ENCODE results near the gene ONECUT2.

The ONECUT2 gene

DNA sequence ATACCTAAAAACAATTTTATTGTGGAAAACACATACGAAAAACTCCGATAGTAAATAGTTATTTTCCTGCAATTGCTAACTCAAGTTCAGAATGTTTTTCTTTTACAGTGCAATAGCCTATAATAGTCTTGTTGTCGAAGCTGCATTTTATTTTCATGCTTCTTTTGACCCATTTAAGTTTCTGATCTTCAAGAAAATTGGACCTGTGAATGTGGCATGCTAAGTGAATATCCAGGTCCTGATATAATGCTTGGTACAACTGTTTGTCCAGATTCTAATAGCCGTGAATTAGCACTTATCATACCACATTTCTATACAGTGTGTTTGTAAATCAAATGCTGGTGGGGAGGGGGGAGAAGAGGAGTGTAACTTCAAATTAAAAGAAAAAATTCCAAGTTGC is 3.0 kb upstream of the ONECUT2 start:
- TF ChIP-seq GLIS3 (CRISPR knock-in tag; IDR thresholded peaks at IDR 0.05) (no peak), ZNF70 (CRISPR knock-in tag; IDR thresholded peaks at IDR 0.05) (no peak), ZNF565 (CRISPR knock-in tag; conservative IDR thresholded peaks at IDR 0.05; ENCODE audit: low read depth) (no peak)
- TF ChIP-seq, protein P1, sequence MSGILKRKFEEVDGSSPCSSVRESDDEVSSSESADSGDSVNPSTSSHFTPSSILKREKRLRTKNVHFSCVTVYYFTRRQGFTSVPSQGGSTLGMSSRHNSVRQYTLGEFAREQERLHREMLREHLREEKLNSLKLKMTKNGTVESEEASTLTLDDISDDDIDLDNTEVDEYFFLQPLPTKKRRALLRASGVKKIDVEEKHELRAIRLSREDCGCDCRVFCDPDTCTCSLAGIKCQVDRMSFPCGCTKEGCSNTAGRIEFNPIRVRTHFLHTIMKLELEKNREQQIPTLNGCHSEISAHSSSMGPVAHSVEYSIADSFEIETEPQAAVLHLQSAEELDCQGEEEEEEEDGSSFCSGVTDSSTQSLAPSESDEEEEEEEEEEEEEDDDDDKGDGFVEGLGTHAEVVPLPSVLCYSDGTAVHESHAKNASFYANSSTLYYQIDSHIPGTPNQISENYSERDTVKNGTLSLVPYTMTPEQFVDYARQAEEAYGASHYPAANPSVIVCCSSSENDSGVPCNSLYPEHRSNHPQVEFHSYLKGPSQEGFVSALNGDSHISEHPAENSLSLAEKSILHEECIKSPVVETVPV (CRISPR knock-in tag; IDR thresholded peaks at IDR 0.05) = no peak
- ATAC-seq = no peak

DNA sequence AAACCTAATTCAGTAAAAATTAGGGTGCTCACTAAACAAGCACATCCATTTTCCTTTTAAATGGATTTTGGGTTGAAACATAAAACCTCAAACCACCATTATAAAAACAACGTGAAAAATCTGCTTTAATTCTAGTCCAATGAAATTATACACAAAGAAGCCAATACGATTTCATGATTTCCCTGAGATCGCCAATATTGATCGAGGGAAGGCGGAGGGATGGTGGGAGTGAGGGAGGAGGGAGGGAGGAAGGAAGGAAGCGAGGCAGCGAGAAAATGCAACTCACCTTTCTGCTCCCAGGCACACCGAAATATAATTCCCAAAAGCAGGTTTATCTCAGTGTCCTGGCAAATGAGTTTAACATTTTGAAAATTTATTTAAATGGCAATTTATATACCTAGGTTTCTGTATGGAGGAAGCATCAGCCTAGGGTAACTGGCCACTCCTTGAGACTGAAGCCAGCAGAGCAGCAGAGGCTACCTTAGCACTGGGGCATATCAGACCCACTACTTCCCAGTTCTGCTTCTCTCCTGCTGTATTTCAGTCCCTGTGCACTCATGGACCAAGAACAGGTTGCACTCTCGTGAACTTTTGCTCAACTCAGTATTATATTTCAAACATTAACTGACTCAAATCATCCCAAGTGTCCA is 2.3 kb upstream of the ONECUT2 start:
- ATAC-seq = no peak
- TF ChIP-seq PPARA (CRISPR knock-in tag; IDR thresholded peaks at IDR 0.05; ENCODE audit: borderline replicate concordance) = no peak
- TF ChIP-seq ZFP3 (CRISPR knock-in tag; IDR thresholded peaks at IDR 0.05) = no peak
- TF ChIP-seq ZNF8 (CRISPR knock-in tag; IDR thresholded peaks at IDR 0.05) = no peak
- no peak for TF ChIP-seq ESRRG (CRISPR knock-in tag; IDR thresholded peaks at IDR 0.05)
- TF ChIP-seq SNAI2 (CRISPR knock-in tag; IDR thresholded peaks at IDR 0.05) = no peak
- no peak for TF ChIP-seq ZNF70 (CRISPR knock-in tag; IDR thresholded peaks at IDR 0.05)
- TF ChIP-seq ZC3H10 (CRISPR knock-in tag; IDR thresholded peaks at IDR 0.05) = no peak
- no peak for TF ChIP-seq ISL1 (CRISPR knock-in tag; IDR thresholded peaks at IDR 0.05)
- no peak for TF ChIP-seq RARB (CRISPR knock-in tag; IDR thresholded peaks at IDR 0.05)
- TF ChIP-seq CSDC2 (CRISPR knock-in tag; IDR thresholded peaks at IDR 0.05) = no peak
- TF ChIP-seq, protein P1 (CRISPR knock-in tag; IDR thresholded peaks at IDR 0.05) = no peak

DNA sequence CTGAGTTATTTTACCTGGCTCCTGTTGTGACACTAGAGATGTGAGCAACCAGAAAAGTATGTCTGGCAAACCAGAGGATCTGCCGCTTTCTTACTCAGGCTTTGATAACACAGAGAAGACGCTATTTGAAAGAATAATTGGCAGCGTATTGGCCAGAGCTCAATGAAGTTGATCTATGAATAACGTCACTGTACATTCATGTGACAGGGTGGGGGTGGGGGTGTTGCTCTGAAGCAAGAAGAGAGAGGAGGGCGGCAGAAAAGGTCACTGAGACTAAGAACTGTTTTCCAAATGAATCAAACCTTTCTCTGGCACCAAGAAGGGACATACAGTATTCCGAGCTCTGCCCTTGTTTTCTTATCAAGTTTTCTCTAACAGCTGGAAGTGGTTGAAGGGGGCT is 1.7 kb upstream of the ONECUT2 start:
- TF ChIP-seq, protein P1 (CRISPR knock-in tag; IDR thresholded peaks at IDR 0.05) = no peak
- TF ChIP-seq RARB (CRISPR knock-in tag; IDR thresholded peaks at IDR 0.05) (no peak), BACH2 (CRISPR knock-in tag; IDR thresholded peaks at IDR 0.05; ENCODE audit: borderline replicate concordance) (no peak), TOX (CRISPR knock-in tag; IDR thresholded peaks at IDR 0.05; ENCODE audit: borderline replicate concordance) (no peak), ZC3H10 (CRISPR knock-in tag; IDR thresholded peaks at IDR 0.05) (no peak), PPARA (CRISPR knock-in tag; IDR thresholded peaks at IDR 0.05; ENCODE audit: borderline replicate concordance) (no peak), ISL1 (CRISPR knock-in tag; IDR thresholded peaks at IDR 0.05) (no peak), ARNTL (CRISPR knock-in tag; IDR thresholded peaks at IDR 0.05; ENCODE audit: borderline replicate concordance, low read depth) (no peak), ZFP30 (CRISPR knock-in tag; IDR thresholded peaks at IDR 0.05) (no peak), GLIS3 (CRISPR knock-in tag; IDR thresholded peaks at IDR 0.05) (no peak), OSR1 (CRISPR knock-in tag; IDR thresholded peaks at IDR 0.05) (no peak)
- TF ChIP-seq, protein P2, sequence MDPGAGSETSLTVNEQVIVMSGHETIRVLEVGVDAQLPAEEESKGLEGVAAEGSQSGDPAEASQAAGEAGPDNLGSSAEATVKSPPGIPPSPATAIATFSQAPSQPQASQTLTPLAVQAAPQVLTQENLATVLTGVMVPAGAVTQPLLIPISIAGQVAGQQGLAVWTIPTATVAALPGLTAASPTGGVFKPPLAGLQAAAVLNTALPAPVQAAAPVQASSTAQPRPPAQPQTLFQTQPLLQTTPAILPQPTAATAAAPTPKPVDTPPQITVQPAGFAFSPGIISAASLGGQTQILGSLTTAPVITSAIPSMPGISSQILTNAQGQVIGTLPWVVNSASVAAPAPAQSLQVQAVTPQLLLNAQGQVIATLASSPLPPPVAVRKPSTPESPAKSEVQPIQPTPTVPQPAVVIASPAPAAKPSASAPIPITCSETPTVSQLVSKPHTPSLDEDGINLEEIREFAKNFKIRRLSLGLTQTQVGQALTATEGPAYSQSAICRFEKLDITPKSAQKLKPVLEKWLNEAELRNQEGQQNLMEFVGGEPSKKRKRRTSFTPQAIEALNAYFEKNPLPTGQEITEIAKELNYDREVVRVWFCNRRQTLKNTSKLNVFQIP (CRISPR knock-in tag; IDR thresholded peaks at IDR 0.05; ENCODE audit: borderline replicate concordance, low read depth) = no peak
- TF ChIP-seq, protein P3, sequence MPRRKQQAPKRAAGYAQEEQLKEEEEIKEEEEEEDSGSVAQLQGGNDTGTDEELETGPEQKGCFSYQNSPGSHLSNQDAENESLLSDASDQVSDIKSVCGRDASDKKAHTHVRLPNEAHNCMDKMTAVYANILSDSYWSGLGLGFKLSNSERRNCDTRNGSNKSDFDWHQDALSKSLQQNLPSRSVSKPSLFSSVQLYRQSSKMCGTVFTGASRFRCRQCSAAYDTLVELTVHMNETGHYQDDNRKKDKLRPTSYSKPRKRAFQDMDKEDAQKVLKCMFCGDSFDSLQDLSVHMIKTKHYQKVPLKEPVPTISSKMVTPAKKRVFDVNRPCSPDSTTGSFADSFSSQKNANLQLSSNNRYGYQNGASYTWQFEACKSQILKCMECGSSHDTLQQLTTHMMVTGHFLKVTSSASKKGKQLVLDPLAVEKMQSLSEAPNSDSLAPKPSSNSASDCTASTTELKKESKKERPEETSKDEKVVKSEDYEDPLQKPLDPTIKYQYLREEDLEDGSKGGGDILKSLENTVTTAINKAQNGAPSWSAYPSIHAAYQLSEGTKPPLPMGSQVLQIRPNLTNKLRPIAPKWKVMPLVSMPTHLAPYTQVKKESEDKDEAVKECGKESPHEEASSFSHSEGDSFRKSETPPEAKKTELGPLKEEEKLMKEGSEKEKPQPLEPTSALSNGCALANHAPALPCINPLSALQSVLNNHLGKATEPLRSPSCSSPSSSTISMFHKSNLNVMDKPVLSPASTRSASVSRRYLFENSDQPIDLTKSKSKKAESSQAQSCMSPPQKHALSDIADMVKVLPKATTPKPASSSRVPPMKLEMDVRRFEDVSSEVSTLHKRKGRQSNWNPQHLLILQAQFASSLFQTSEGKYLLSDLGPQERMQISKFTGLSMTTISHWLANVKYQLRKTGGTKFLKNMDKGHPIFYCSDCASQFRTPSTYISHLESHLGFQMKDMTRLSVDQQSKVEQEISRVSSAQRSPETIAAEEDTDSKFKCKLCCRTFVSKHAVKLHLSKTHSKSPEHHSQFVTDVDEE (CRISPR knock-in tag; IDR thresholded peaks at IDR 0.05) = no peak
- no peak for ATAC-seq
